Hepatocyte (in vitro differentiated cells): ENCODE results near the gene HOXA5. TPM values are rescaled to one million over a fixed set of nuclear protein-coding genes. Genes with fewer than 3 reads are reported as not detected.

Experiments
- DNase-seq: peaks from one replicate; pipeline ENCODE4 v3.0.0-alpha.2; 2016; ENCODE audit warnings: low spot score
- H2AFZ ChIP-seq: fragments of 200-600 bp; sonication (generic); 2 replicates; pipeline ENCODE4 v1.6.0; 2016; ENCODE audit warnings: antibody characterized with exemption, mild to moderate bottlenecking
- H3K27ac ChIP-seq: fragments of 200-600 bp; sonication (generic); 2 replicates; pipeline ENCODE4 v1.5.1; 2016; ENCODE audit warnings: mild to moderate bottlenecking
- H3K27me3 ChIP-seq: fragments of 200-600 bp; sonication (generic); 2 replicates; pipeline ENCODE4 v1.6.1; 2016
- H3K36me3 ChIP-seq: fragments of 200-600 bp; sonication (generic); replicated peaks from 2 replicates; pipeline ENCODE4 v1.5.1; 2016; ENCODE audit warnings: low read depth; ENCODE audit not compliant: insufficient read depth
- H3K4me1 ChIP-seq: fragments of 200-600 bp; sonication (generic); 2 replicates; pipeline ENCODE4 v1.5.1; 2016; ENCODE audit warnings: mild to moderate bottlenecking, moderate library complexity; ENCODE audit not compliant: insufficient read depth
- H3K4me2 ChIP-seq: fragments of 200-600 bp; sonication (generic); 2 replicates; pipeline ENCODE4 v1.6.0; 2016
- H3K4me3 ChIP-seq: fragments of 200-600 bp; sonication (generic); 2 replicates; pipeline ENCODE4 v1.5.1; 2016; ENCODE audit warnings: mild to moderate bottlenecking
- H3K79me2 ChIP-seq: fragments of 200-600 bp; sonication (generic); 2 replicates; pipeline ENCODE4 v1.6.0; 2017; ENCODE audit warnings: mild to moderate bottlenecking
- H3K9me2 ChIP-seq: fragments of 200-600 bp; sonication (generic); replicated peaks from 2 replicates; pipeline ENCODE4 v1.6.0; 2017; ENCODE audit warnings: mild to moderate bottlenecking; ENCODE audit not compliant: insufficient read depth
- H3K9me3 ChIP-seq: fragments of 200-600 bp; sonication (generic); 2 replicates; pipeline ENCODE4 v1.5.1; 2016; ENCODE audit warnings: low read depth, mild to moderate bottlenecking
- H4K20me1 ChIP-seq: fragments of 200-600 bp; sonication (generic); 2 replicates; pipeline ENCODE4 v1.6.0; 2016; ENCODE audit warnings: mild to moderate bottlenecking; ENCODE audit not compliant: insufficient read depth, poor library complexity, severe bottlenecking
- CTCF ChIP-seq: fragments of 200-600 bp; sonication (generic); IDR thresholded peaks from 2 replicates; pipeline ENCODE4 v1.5.1; 2016; ENCODE audit warnings: antibody characterized with exemption, mild to moderate bottlenecking; ENCODE audit not compliant: poor library complexity
- EZH2 ChIP-seq: fragments of 200-600 bp; sonication (generic); IDR thresholded peaks from 2 replicates; pipeline ENCODE4 v1.6.1; 2016; ENCODE audit warnings: antibody characterized with exemption, mild to moderate bottlenecking, borderline replicate concordance
- EZH2phosphoT487 ChIP-seq: fragments of 200-600 bp; sonication (generic); IDR thresholded peaks from one replicate; pipeline ENCODE4 v1.6.1; 2018; ENCODE audit warnings: antibody characterized with exemption, mild to moderate bottlenecking, low read depth, moderate library complexity; ENCODE audit not compliant: unreplicated experiment, severe bottlenecking
- WGBS: methylation state at CpG from one replicate; pipeline ENCODE4 v1.1.6; 2016; ENCODE audit warnings: low lambda C conversion rate; ENCODE audit errors: missing lambda C conversion rate; 5-methylcytosine and 5-hydroxymethylcytosine counted together
- polyA plus RNA-seq: library from polyadenylated mRNA; unstranded; fragments of >200 nt; fragmentation: Nextera tagmentation; extraction: Ambion mirVana; gene quantifications from 2 replicates; pipeline ENCODE4 v1.2.1, GENCODE V29; 2016
- total RNA-seq: library from RNA; depleted of rRNA; stranded (reverse); fragments of >200 nt; gene quantifications from 2 replicates; pipeline ENCODE4 v1.2.3, GENCODE V29; 2014

Gene HOXA5
- total and polyA plus RNA-seq, 2 experiments from 2014 or later, result 0.70 to 0.92 TPM

GRCh38 chr7:27124096-27124901 lies 19.2 kb downstream of the HOXA5 start:
- H3K27me3 ChIP-seq, result peaks cover 75% of the 10 kb centered on the region
- no peak for DNase-seq
- 35% methylated on average over 43 of the region's 43 CpGs for WGBS

GRCh38 chr7:27123477-27124053 lies 19.9 kb downstream of the HOXA5 start:
- Histone ChIP-seq H3K79me2 (peaks cover 11% of the 10 kb centered on the region), H2AFZ (no peak overlapping the region), H3K36me3 (no peaks in the 10 kb centered on the region), H3K27me3 (peaks cover 73% of the 10 kb centered on the region), H3K9me2 (no peaks in the 10 kb centered on the region), H4K20me1 (no peaks in the 10 kb centered on the region), H3K9me3 (no peaks in the 10 kb centered on the region), H3K4me2 (peak overlapping the region; percentile 66), H3K27ac (peak overlapping the region; percentile 89), H3K4me1 (peaks cover 11% of the 10 kb centered on the region), H3K4me3 (peak overlapping the region; percentile 33)
- DNase-seq, result no peak
- TF ChIP-seq CTCF (no peak), EZH2phosphoT487 (no peak), EZH2 (no peak)
- 46% methylated on average over 19 of the region's 26 CpGs for WGBS

More at GRCh38 chr7:27124096-27124901, 19.2 kb downstream of the HOXA5 start:
- H2AFZ ChIP-seq, result no peak overlapping the region
- H3K4me2 ChIP-seq, result peak overlapping the region; percentile 66
- no peak overlapping the region for H3K4me3 ChIP-seq
- H3K9me2 ChIP-seq, result no peaks in the 10 kb centered on the region
- H4K20me1 ChIP-seq, result no peaks in the 10 kb centered on the region
- TF ChIP-seq CTCF (no peak), EZH2phosphoT487 (peak; percentile 6), EZH2 (peak; percentile 54)
- peaks cover 11% of the 10 kb centered on the region for H3K4me1 ChIP-seq
- H3K9me3 ChIP-seq, result no peaks in the 10 kb centered on the region
- no peaks in the 10 kb centered on the region for H3K36me3 ChIP-seq
- no peak overlapping the region for H3K27ac ChIP-seq
- peaks cover 9% of the 10 kb centered on the region for H3K79me2 ChIP-seq

GRCh38 chr7:27123007-27123476 lies 20.4 kb downstream of the HOXA5 start:
- peaks cover 11% of the 10 kb centered on the region for H3K79me2 ChIP-seq
- no peaks in the 10 kb centered on the region for H4K20me1 ChIP-seq
- H3K27ac ChIP-seq, result peak overlapping the region; percentile 89
- H3K27me3 ChIP-seq, result peaks cover 73% of the 10 kb centered on the region
- peaks cover 11% of the 10 kb centered on the region for H3K4me1 ChIP-seq
- 28% methylated on average over 14 of the region's 14 CpGs for WGBS
- DNase-seq, result no peak
- H2AFZ ChIP-seq, result no peak overlapping the region
- peak overlapping the region; percentile 66 for H3K4me2 ChIP-seq
- no peaks in the 10 kb centered on the region for H3K9me2 ChIP-seq
- peak overlapping the region; percentile 33 for H3K4me3 ChIP-seq
- TF ChIP-seq CTCF (no peak), EZH2 (no peak), EZH2phosphoT487 (no peak)
- H3K36me3 ChIP-seq, result no peaks in the 10 kb centered on the region
- no peaks in the 10 kb centered on the region for H3K9me3 ChIP-seq
